Skeletal muscle satellite cell (primary cell): ENCODE data around the gene ZNF530.

Experiments used
- H3K27me3 ChIP-seq: 2 replicates; pipeline ENCODE4 v1.7.0; 2013; ENCODE audit warnings: low read length; ENCODE audit not compliant: control insufficient read depth, insufficient read depth
- H3K36me3 ChIP-seq: 2 replicates; pipeline ENCODE4 v1.7.0; 2013; ENCODE audit warnings: mild to moderate bottlenecking, control low read depth, low read length; ENCODE audit not compliant: insufficient read depth
- H3K4me1 ChIP-seq: 2 replicates; pipeline ENCODE4 v1.7.0; 2013; ENCODE audit warnings: low read length; ENCODE audit not compliant: control insufficient read depth, insufficient read depth
- H3K4me2 ChIP-seq: 2 replicates; pipeline ENCODE4 v1.7.0; 2013; ENCODE audit warnings: mild to moderate bottlenecking, low read length
- H3K4me3 ChIP-seq: 2 replicates; pipeline ENCODE4 v1.7.0; 2013; ENCODE audit warnings: low read length
- H3K9ac ChIP-seq: 2 replicates; pipeline ENCODE4 v1.7.0; 2013; ENCODE audit warnings: mild to moderate bottlenecking, low read depth, low read length, moderate library complexity
- H3K9me3 ChIP-seq: replicated peaks from 2 replicates; pipeline ENCODE4 v1.7.0; 2013; ENCODE audit warnings: mild to moderate bottlenecking, control low read depth, low read length

The ZNF530 gene

DNA sequence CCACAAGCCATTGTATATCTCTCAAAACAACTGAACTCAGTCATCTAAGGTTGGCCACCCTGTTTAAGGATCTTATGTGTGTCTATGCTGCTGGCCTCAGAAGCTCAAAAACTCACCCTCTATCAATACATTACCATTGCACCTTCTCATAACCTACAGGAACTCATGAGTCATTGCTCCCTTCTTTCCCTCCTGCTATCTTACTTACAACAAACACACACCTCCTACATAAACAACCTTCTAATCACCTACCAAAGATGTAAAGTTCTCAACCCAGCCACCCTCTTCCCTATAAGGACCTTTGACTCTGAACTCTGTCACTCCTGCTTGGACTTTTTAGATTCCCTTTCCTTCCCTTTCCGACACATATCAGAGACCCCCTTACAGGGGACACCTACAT, 55.8 kb downstream of the ZNF530 start:
- Histone ChIP-seq H3K9ac (no peak overlapping the region), H3K4me1 (no peaks in the 10 kb centered on the region), H3K9me3 (no peaks in the 10 kb centered on the region), H3K27me3 (peaks cover 20% of the 10 kb centered on the region), H3K4me2 (no peak overlapping the region), H3K36me3 (no peaks in the 10 kb centered on the region), H3K4me3 (no peak overlapping the region)

DNA sequence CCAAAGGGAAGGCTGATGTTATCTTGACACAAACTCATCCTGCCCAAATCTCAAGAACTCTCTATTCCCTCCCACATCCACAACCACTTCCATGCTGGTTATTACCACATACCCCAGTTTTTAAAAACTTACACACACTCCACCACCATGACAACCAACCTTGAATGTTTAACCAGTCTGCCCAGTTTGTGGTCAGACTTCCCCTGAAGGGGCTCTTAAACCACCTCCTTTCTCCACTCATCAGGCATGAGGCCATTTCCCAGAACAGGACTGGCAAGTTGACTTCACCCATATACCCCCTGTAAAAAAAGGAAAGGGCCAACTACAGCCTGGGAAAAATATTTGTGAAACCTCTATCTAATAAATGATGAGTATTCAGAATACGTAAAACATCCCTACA, 56.7 kb downstream of the ZNF530 start:
- H3K4me3 ChIP-seq, result no peak overlapping the region
- peaks cover 24% of the 10 kb centered on the region for H3K27me3 ChIP-seq
- no peaks in the 10 kb centered on the region for H3K4me1 ChIP-seq
- H3K9ac ChIP-seq, result no peak overlapping the region
- H3K36me3 ChIP-seq, result no peaks in the 10 kb centered on the region
- H3K9me3 ChIP-seq, result no peaks in the 10 kb centered on the region
- H3K4me2 ChIP-seq, result no peak overlapping the region
